Mesangial cell (primary cell): ENCODE measurements around the gene COMT. TPM values are rescaled to one million over a fixed set of nuclear protein-coding genes. Genes with fewer than 3 reads are reported as not detected.

Experiments used
- total RNA-seq: library from RNA; depleted of rRNA; stranded (reverse); fragments of >200 nt; gene quantifications from 2 replicates; pipeline ENCODE4 v1.2.3, GENCODE V29; 2015

Gene COMT
- 317 and 372 TPM in 2 replicates for total RNA-seq

DNA sequence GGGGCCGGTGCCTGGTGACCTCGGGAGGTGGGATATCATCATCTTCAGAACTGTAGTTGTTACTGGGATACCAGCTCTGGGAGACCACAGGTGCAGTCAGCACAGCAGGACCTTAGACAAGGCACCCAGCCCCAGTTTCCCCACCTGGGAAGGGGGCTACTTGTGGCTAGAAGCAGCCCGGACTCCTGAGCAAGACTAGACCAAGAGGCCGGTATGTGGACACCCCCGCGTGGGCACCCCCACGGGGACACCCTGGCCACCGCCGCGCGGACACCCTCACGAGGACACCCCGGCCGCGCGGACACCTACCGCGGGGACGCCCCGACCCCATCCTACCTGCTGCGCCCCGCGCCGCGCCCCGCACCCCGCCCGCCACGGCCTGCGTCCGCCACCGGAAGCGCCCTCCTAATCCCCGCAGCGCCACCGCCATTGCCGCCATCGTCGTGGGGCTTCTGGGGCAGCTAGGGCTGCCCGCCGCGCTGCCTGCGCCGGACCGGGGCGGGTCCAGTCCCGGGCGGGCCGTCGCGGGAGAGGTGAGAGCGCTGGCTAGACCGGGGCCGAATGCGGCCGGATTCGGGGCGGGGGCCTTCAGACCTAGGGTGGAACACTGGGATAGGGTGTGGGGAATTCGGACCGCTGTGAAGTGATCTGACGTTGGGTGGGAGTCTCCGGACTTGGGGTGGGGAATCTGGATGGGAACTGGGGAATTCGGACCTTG lies at the start of gene COMT, which contains the start of gene TXNRD2:
Gene COMT, plus strand, starts transcription at position 408 of the 718 bp plus-strand sequence. CDS start 20,755 bp downstream, outside the sequence.
Gene TXNRD2, minus strand, starts transcription at position 454 of the 718 bp plus-strand sequence. Its CDS starts 15 bp downstream, at position 439.

DNA sequence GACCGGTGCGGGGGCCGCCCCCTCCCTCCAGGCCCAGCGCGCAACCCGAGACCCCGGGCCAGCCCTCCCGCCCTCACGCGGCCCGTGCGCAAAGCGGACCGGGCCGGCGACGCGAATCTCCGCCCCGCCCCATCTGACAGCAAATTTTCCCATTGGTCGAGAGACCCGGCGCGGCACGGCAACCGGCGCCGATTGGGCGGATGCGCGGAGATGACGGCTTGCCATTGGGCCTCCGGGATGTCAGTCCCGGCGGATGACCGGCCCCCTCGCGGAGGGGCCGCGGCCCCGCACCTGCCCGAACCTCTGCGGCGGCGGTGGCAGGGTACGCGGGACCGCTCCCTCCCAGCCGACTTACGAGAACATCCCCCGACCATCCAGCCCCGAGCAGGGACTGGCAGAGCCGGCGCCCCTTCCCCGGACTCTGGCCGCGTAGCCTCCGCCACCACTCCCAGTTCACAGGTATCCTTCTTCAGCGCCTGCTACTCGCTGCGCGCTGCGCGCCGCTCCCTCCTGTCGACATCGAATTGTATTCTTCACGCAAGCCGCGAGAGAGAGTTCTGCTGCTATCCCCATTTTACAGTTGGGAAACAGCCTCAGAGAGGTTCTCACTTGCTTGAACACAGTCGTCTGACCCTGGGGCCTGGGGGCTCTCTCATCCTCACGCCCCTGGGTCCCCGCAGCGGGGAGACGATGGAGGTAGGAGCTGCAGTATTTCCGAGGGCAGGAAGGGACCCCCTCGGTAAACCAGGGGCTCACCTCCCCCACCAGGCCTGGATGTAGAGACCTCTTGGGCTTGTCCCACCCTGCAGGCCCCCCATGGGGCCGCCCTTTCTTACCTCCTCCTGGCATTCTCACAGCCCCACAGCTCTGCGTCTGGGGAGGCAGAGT lies 75.4 kb downstream of the COMT start, which contains the start of gene ARVCF:
Gene ARVCF, minus strand, starts transcription at position 90 of the 888 bp plus-strand sequence. CDS start 26,029 bp downstream, outside the sequence.

Other genes starting within 250 kb of the COMT start
- 6.4 and 11.3 TPM in 2 replicates for gene SEPTIN5, start 227.3 kb upstream of the COMT start, total RNA-seq
- gene GP1BB, start 218.2 kb upstream of the COMT start, total RNA-seq: 1.8 and 2.4 TPM in 2 replicates
- gene TBX1, start 181.0 kb upstream of the COMT start, total RNA-seq: not detected in 2 replicates
- gene GNB1L, start 86.9 kb upstream of the COMT start, total RNA-seq: 11.2 and 16.8 TPM in 2 replicates
- 15.7 and 23.8 TPM in 2 replicates for gene RTL10, start 86.9 kb upstream of the COMT start, total RNA-seq
- gene TXNRD2, start within 50 bp of the COMT start, total RNA-seq: 24.2 and 47.3 TPM in 2 replicates
- 26.7 and 38.0 TPM in 2 replicates for gene ARVCF, start 75.1 kb downstream of the COMT start, total RNA-seq
- 21.8 and 23.6 TPM in 2 replicates for gene TANGO2, start 79.3 kb downstream of the COMT start, total RNA-seq
- 18.1 and 20.2 TPM in 2 replicates for gene DGCR8, start 138.5 kb downstream of the COMT start, total RNA-seq
- 149 and 754 TPM in 2 replicates for gene RANBP1, start 174.3 kb downstream of the COMT start, total RNA-seq
- gene TRMT2A, start 175.5 kb downstream of the COMT start, total RNA-seq: 27.4 and 43.5 TPM in 2 replicates
- gene ZDHHC8, start 190.0 kb downstream of the COMT start, total RNA-seq: 37.8 and 46.1 TPM in 2 replicates
- gene CCDC188, start 209.3 kb downstream of the COMT start, total RNA-seq: 0.25 TPM in 1 of 2 replicates, not detected in the other